ENCODE results near the gene BHLHA9.

BHLHA9 gene

DNA sequence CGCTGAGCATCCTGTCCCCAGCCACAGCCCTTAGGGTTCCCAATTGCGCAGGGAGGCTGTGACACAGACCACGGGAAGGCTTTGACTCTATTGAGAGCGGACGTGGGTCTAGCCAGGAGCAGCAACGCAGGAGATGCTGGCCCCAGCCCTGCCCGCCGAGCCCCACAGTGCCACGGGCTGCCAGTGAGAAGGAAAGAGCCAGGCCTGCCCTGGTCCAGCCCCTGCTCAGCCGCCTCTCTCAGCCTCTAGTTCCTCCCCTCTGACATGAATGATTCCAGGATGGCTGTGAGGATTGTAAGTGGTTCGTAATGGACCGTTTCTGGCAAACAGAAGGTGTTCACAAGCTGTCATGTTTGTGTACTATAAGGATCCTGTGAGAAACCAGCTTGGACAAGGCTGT, 2.5 kb downstream of the BHLHA9 start:
- no peaks in the 10 kb centered on the region for H3K9me3 ChIP-seq (ENCODE audit: control insufficient read depth in 2 of 2, low read length in 2 of 2)
- no peak overlapping the region for H3K27ac ChIP-seq (ENCODE audit: low read depth in 2 of 2, low read length in 2 of 2)
- peaks cover 23 to 44% of the 10 kb centered on the region in 2 donors for H3K27me3 ChIP-seq (ENCODE audit: control insufficient read depth in 2 of 2, insufficient read depth in 2 of 2, low read length in 2 of 2)
- no peak overlapping the region for H3K4me3 ChIP-seq (ENCODE audit: low read length in 2 of 2)
- H3K9ac ChIP-seq (ENCODE audit: low read depth in 1 of 2, low read length in 2 of 2), result no peak overlapping the region
- no peaks in the 10 kb centered on the region for H3K36me3 ChIP-seq (ENCODE audit: control insufficient read depth in 2 of 2, insufficient read depth in 2 of 2, low read length in 2 of 2)
- H3K4me1 ChIP-seq (ENCODE audit: control insufficient read depth in 2 of 2, insufficient read depth in 2 of 2, low read length in 2 of 2), result no peaks in the 10 kb centered on the region

DNA sequence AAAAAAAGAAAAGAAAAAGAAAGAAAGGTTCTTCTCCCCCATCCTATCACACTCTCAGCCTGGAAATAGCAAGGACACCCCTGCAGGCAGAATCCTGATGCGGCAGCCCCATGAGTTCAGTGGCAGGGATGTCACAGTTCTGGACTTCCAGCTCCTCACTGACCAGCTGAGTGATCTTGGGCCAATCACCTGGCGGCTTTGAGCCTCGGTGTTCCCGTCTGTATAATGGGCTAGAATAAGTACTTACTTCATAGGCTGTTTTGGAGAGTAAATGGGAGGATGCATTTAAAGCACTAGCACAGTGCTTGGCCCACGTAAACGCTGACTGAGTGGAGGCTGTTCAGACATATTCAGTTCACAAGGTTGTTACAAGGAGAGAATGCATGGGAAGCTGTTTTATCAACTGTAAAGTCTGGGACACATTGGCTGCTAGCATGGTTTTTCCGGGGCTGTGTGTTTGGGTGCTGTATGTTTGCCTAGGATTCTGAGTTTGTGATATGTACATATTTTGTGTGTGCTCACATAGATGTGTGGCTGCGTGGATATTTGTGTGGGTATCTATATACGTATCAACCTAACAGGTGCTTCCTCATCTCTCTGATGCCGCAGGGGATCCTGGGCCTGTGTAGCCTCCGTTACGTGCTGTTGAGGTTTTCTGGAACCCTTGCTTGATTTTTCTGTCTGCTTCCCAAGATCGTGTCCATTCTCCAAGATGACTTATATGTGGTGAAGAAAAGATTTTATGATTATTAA, 3.4 kb downstream of the BHLHA9 start:
- H3K9me3 ChIP-seq (ENCODE audit: control insufficient read depth in 2 of 2, low read length in 2 of 2), result no peaks in the 10 kb centered on the region
- no peak overlapping the region for H3K27ac ChIP-seq (ENCODE audit: low read depth in 2 of 2, low read length in 2 of 2)
- H3K9ac ChIP-seq (ENCODE audit: low read depth in 1 of 2, low read length in 2 of 2), result no peak overlapping the region
- peaks cover 23 to 44% of the 10 kb centered on the region in 2 donors for H3K27me3 ChIP-seq (ENCODE audit: control insufficient read depth in 2 of 2, insufficient read depth in 2 of 2, low read length in 2 of 2)
- H3K36me3 ChIP-seq (ENCODE audit: control insufficient read depth in 2 of 2, insufficient read depth in 2 of 2, low read length in 2 of 2), result no peaks in the 10 kb centered on the region
- no peaks in the 10 kb centered on the region for H3K4me1 ChIP-seq (ENCODE audit: control insufficient read depth in 2 of 2, insufficient read depth in 2 of 2, low read length in 2 of 2)
- no peak overlapping the region for H3K4me3 ChIP-seq (ENCODE audit: low read length in 2 of 2)

DNA sequence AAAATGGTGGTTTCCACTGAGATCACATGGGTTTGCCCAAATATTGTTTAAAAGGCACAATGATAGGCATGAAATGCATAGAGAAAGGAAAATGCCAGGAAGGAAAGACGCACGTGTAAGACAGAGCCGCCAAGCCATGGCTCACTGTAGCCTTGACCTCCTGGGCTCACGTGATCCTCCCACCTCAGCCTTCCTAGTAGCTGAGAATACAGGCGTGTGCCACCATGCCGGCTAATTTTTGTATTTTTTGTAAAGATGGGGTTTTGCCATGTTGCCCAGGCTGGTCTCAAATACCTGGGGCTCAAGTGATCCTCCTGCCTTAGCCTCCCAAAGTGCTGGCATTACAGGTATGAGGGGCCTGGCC, 4.0 kb downstream of the BHLHA9 start:
- H3K27ac ChIP-seq (ENCODE audit: low read depth in 2 of 2, low read length in 2 of 2), result no peak overlapping the region
- H3K27me3 ChIP-seq (ENCODE audit: control insufficient read depth in 2 of 2, insufficient read depth in 2 of 2, low read length in 2 of 2), result peaks cover 22 to 40% of the 10 kb centered on the region in 2 donors
- no peaks in the 10 kb centered on the region for H3K36me3 ChIP-seq (ENCODE audit: control insufficient read depth in 2 of 2, insufficient read depth in 2 of 2, low read length in 2 of 2)
- H3K4me3 ChIP-seq (ENCODE audit: low read length in 2 of 2), result no peak overlapping the region
- H3K9me3 ChIP-seq (ENCODE audit: control insufficient read depth in 2 of 2, low read length in 2 of 2), result no peaks in the 10 kb centered on the region
- H3K4me1 ChIP-seq (ENCODE audit: control insufficient read depth in 2 of 2, insufficient read depth in 2 of 2, low read length in 2 of 2), result no peaks in the 10 kb centered on the region
- H3K9ac ChIP-seq (ENCODE audit: low read depth in 1 of 2, low read length in 2 of 2), result no peak overlapping the region

DNA sequence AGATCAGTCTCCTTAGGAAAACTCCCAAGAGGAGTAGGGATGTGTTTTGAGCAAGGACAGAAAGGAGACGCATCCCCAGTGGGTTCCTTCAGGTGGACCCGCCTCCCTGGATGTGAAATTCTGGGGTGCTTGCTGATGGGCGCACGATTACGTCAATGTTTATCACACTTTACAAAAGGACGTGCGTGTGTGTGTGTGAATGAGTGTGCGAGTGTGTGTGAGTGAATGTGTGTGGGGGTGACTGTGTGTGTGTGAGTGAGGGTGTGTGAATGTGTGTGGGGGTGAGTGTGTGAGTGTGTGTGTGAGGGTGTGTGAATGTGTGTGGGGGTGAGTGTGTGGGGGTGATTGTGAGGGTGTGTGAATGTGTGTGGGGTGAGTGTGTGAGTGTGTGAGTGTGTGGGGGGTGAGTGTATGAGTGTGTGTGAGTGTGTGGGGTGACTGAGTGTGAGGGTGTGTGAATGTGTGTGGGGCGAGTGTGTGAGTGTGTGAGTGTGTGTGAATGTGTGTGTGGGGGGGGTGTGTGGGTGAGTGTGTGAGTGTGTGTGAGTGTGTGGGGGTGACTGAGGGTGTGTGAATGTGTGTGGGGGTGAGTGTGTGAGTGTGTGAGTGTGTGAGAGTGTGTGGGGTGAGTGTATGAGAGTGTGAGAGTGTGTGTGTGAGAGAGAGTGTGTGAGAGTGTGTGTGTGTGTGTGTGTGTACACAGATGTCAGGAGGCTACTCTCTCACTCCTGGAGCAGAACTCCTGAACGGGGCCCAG, 5.1 kb downstream of the BHLHA9 start:
- no peaks in the 10 kb centered on the region for H3K4me1 ChIP-seq (ENCODE audit: control insufficient read depth in 2 of 2, insufficient read depth in 2 of 2, low read length in 2 of 2)
- no peak overlapping the region for H3K27ac ChIP-seq (ENCODE audit: low read depth in 2 of 2, low read length in 2 of 2)
- no peak overlapping the region for H3K9ac ChIP-seq (ENCODE audit: low read depth in 1 of 2, low read length in 2 of 2)
- peaks cover 15 to 32% of the 10 kb centered on the region in 2 donors for H3K27me3 ChIP-seq (ENCODE audit: control insufficient read depth in 2 of 2, insufficient read depth in 2 of 2, low read length in 2 of 2)
- H3K4me3 ChIP-seq (ENCODE audit: low read length in 2 of 2), result no peak overlapping the region
- H3K9me3 ChIP-seq (ENCODE audit: control insufficient read depth in 2 of 2, low read length in 2 of 2), result no peaks in the 10 kb centered on the region
- H3K36me3 ChIP-seq (ENCODE audit: control insufficient read depth in 2 of 2, insufficient read depth in 2 of 2, low read length in 2 of 2), result no peaks in the 10 kb centered on the region

DNA sequence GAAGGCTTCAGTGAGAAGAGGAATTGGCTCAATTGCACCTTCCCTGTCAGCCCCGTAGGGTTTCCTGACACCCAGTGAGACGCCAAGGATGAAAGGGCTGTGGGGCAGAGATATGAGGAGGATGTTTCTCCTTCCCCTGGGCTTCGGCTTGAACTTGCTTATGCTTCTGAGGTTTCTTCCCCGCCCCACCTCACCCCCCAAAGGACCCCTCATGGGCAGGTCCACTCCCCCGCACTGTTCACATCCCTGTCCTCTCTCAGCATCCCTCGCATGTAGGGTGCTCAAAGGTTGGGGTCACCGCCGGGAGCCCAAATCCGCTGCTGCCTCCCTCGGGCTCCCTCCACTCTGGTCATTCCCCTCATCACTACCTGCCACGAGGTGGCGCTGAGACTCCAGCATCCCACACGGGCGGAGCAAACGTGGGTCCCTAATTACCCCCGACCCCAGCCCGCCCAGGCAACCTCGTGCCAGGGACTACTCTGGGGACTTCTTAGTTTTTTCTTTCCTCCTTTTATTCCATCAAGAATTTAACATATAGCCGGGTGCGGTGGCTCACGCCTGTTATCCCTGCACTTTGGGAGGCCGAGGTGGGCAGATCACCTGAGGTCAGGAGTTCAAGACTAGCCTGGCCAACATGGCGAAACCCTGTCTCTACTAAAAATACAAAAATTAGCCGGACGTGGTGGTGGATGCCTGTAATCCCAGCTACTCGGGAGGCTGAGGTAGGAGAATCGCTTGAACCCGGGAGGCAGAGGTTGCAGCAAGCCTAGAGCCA, 5.9 kb downstream of the BHLHA9 start:
- Histone ChIP-seq H3K27me3 (ENCODE audit: control insufficient read depth in 2 of 2, insufficient read depth in 2 of 2, low read length in 2 of 2) (peaks cover 15 to 28% of the 10 kb centered on the region in 2 donors), H3K27ac (ENCODE audit: low read depth in 2 of 2, low read length in 2 of 2) (no peak overlapping the region), H3K4me3 (ENCODE audit: low read length in 2 of 2) (no peak overlapping the region), H3K36me3 (ENCODE audit: control insufficient read depth in 2 of 2, insufficient read depth in 2 of 2, low read length in 2 of 2) (no peaks in the 10 kb centered on the region), H3K9me3 (ENCODE audit: control insufficient read depth in 2 of 2, low read length in 2 of 2) (no peaks in the 10 kb centered on the region), H3K4me1 (ENCODE audit: control insufficient read depth in 2 of 2, insufficient read depth in 2 of 2, low read length in 2 of 2) (no peaks in the 10 kb centered on the region), H3K9ac (ENCODE audit: low read depth in 1 of 2, low read length in 2 of 2) (no peak overlapping the region)

DNA sequence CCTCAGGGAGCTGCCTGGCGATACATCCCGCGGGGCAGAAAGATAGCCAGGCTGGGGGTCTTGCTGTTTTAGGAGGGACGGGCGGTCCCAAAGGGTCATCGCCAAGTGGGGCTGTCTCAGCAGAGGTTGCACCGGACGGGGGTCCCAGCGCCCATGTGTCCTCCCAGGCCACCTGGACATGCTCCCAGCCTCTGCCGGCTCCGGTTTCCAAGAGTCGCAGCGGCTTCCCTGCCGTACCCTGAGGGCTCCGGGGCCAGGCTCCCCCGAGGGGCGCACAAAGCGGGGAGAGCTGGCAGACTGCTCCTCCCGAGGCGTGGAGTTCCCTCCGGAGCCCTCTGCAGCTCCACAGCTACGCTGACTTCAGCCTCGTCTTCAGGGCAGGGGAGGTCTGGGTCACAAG, 10.4 kb downstream of the BHLHA9 start:
- Histone ChIP-seq H3K36me3 (ENCODE audit: control insufficient read depth in 2 of 2, insufficient read depth in 2 of 2, low read length in 2 of 2) (no peaks in the 10 kb centered on the region), H3K4me3 (ENCODE audit: low read length in 2 of 2) (no peak overlapping the region), H3K27ac (ENCODE audit: low read depth in 2 of 2, low read length in 2 of 2) (no peak overlapping the region), H3K27me3 (ENCODE audit: control insufficient read depth in 2 of 2, insufficient read depth in 2 of 2, low read length in 2 of 2) (peaks cover 0 to 3% of the 10 kb centered on the region in 2 donors), H3K9ac (ENCODE audit: low read depth in 1 of 2, low read length in 2 of 2) (no peak overlapping the region), H3K4me1 (ENCODE audit: control insufficient read depth in 2 of 2, insufficient read depth in 2 of 2, low read length in 2 of 2) (no peaks in the 10 kb centered on the region), H3K9me3 (ENCODE audit: control insufficient read depth in 2 of 2, low read length in 2 of 2) (no peaks in the 10 kb centered on the region)

DNA sequence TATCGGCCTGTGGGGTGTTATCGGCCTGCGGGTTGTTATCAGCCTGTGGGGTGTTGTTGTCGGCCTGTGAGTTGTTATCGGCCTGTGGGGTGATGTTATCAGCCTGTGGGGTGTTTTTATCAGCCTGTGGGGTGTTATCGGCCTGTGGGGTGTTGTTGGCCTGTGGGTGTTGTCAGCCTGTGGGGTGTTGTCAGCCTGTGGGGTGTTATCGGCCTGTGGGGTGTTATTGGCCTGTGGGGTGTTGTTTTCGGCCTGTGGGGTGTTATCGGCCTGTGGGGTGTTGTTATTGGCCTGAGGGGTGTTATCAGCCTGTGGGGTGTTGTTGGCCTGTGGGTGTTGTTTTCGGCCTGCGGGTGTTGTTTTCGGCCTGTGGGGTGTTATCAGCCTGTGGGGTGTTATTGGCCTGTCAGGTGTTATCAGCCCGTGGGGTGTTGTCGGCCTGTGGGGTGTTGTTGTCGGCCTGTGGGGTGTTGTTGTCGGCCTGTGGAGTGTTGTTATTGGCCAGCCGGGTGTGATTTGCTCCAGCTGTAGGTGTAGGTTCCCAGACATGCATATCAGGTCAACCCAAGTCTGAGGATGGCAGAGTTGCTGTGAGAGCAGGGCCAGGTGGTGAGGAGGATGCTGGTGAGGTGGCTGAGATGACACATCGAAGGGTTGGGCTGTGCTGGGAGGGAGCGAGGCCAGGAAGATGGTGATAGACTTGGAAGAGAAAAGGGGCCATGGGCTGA, 16.3 kb downstream of the BHLHA9 start:
- no peaks in the 10 kb centered on the region for H3K36me3 ChIP-seq (ENCODE audit: control insufficient read depth in 2 of 2, insufficient read depth in 2 of 2, low read length in 2 of 2)
- no peak overlapping the region for H3K9ac ChIP-seq (ENCODE audit: low read depth in 1 of 2, low read length in 2 of 2)
- H3K9me3 ChIP-seq (ENCODE audit: control insufficient read depth in 2 of 2, low read length in 2 of 2), result no peaks in the 10 kb centered on the region
- no peaks in the 10 kb centered on the region for H3K27me3 ChIP-seq (ENCODE audit: control insufficient read depth in 2 of 2, insufficient read depth in 2 of 2, low read length in 2 of 2)
- no peak overlapping the region for H3K4me3 ChIP-seq (ENCODE audit: low read length in 2 of 2)
- H3K4me1 ChIP-seq (ENCODE audit: control insufficient read depth in 2 of 2, insufficient read depth in 2 of 2, low read length in 2 of 2), result no peaks in the 10 kb centered on the region
- H3K27ac ChIP-seq (ENCODE audit: low read depth in 2 of 2, low read length in 2 of 2), result no peak overlapping the region

DNA sequence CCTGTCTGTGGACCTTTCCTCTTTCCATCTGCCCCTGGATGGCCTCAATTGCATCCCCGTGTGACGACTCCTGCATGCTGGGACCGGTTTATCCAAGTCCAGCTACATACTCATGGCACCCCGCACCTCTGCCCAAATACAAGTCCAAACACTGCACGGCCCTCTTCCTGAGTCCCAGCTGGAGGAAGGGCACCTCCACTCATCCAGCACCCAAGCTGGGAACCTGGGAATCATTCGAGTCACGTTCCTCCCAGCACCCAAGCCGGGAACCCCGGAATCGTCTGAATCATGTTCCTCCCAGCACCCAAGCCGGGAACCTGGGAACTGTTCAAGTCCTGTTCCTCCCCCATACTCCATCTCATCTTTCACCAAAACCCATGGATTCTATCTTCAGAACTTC, 19.5 kb downstream of the BHLHA9 start:
- no peaks in the 10 kb centered on the region for H3K9me3 ChIP-seq (ENCODE audit: control insufficient read depth in 2 of 2, low read length in 2 of 2)
- H3K4me3 ChIP-seq (ENCODE audit: low read length in 2 of 2), result no peak overlapping the region
- H3K4me1 ChIP-seq (ENCODE audit: control insufficient read depth in 2 of 2, insufficient read depth in 2 of 2, low read length in 2 of 2), result no peaks in the 10 kb centered on the region
- no peaks in the 10 kb centered on the region for H3K27me3 ChIP-seq (ENCODE audit: control insufficient read depth in 2 of 2, insufficient read depth in 2 of 2, low read length in 2 of 2)
- H3K9ac ChIP-seq (ENCODE audit: low read depth in 1 of 2, low read length in 2 of 2), result no peak overlapping the region
- H3K27ac ChIP-seq (ENCODE audit: low read depth in 2 of 2, low read length in 2 of 2), result no peak overlapping the region
- no peaks in the 10 kb centered on the region for H3K36me3 ChIP-seq (ENCODE audit: control insufficient read depth in 2 of 2, insufficient read depth in 2 of 2, low read length in 2 of 2)

DNA sequence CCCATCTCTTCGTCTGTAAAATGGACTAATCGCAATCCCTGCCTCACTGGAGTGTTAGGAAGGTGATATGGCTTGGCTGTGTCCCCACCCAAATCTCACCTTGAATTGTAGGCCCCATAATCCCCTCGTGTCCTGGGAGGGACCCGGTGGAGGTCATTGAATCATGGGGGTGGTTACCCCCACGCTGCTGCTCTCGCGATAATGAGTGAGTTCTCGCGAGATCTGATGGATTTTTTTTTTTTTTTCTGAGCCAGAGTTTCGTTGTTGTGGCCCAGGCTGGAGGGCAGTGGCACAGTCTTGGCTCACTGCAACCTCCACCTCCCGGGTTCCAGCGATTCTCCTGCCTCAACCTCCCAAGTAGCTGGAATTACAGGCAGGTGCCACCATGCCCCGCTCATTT, 20.4 kb downstream of the BHLHA9 start:
- Histone ChIP-seq H3K36me3 (ENCODE audit: control insufficient read depth in 2 of 2, insufficient read depth in 2 of 2, low read length in 2 of 2) (no peaks in the 10 kb centered on the region), H3K4me1 (ENCODE audit: control insufficient read depth in 2 of 2, insufficient read depth in 2 of 2, low read length in 2 of 2) (no peaks in the 10 kb centered on the region), H3K27me3 (ENCODE audit: control insufficient read depth in 2 of 2, insufficient read depth in 2 of 2, low read length in 2 of 2) (no peaks in the 10 kb centered on the region), H3K9ac (ENCODE audit: low read depth in 1 of 2, low read length in 2 of 2) (no peak overlapping the region), H3K27ac (ENCODE audit: low read depth in 2 of 2, low read length in 2 of 2) (no peak overlapping the region), H3K4me3 (ENCODE audit: low read length in 2 of 2) (no peak overlapping the region), H3K9me3 (ENCODE audit: control insufficient read depth in 2 of 2, low read length in 2 of 2) (no peaks in the 10 kb centered on the region)
